Right lobe of liver (tissue), 6 donors: ENCODE data around the gene TBC1D1. TPM values are rescaled to one million over a fixed set of nuclear protein-coding genes. Genes with fewer than 3 reads are reported as not detected.

Experiments used
- ATAC-seq, 4 donors: fragments of 200-7000 bp; cut with Tn5 transposase; one replicate each; pipeline ENCODE4 v1.9.1; 2020; ENCODE audit warnings: mild to moderate bottlenecking in 4 of 4, moderate library complexity in 4 of 4
- DNase-seq, 3 donors: peaks; one replicate each; pipeline ENCODE4 v3.0.0-alpha.2; 2020
- H3K27ac ChIP-seq, 3 donors: fragments of 200-600 bp; one replicate each; pipeline ENCODE4 v1.8.0; 2022
- H3K27me3 ChIP-seq, 2 donors: fragments of 200-600 bp; one replicate each; pipeline ENCODE4 v1.8.0; 2022
- H3K36me3 ChIP-seq, 4 donors: fragments of 200-600 bp; sonication (generic) in 1 of 4; one replicate each; pipeline versions ENCODE4 v1.5.1 to v1.8.0; 2017 to 2022; ENCODE audit warnings: control low read depth in 1 of 4
- H3K4me1 ChIP-seq, 4 donors: fragments of 200-600 bp; sonication (generic) in 1 of 4; one replicate each; pipeline versions ENCODE4 v1.5.1 to v1.8.0; 2017 to 2022; ENCODE audit warnings: control low read depth in 1 of 4
- H3K4me3 ChIP-seq, 3 donors: fragments of 200-600 bp; one replicate each; pipeline ENCODE4 v1.8.0; 2022
- H3K9me3 ChIP-seq, 4 donors: fragments of 200-600 bp; sonication (generic) in 1 of 4; one replicate each; pipeline versions ENCODE4 v1.5.1 to v1.8.0; 2017 to 2022; ENCODE audit warnings: control low read depth in 1 of 4
- POLR2A ChIP-seq: fragments of 450-650 bp; IDR thresholded peaks from one replicate; pipeline ENCODE4 v1.6.1; 2017; ENCODE audit warnings: antibody characterized with exemption, mild to moderate bottlenecking
- WGBS: methylation state at CpG from one replicate; pipeline ENCODE4 v1.1.6; 2018; ENCODE audit warnings: low coverage, low lambda C conversion rate; ENCODE audit not compliant: insufficient coverage; ENCODE audit errors: missing lambda C conversion rate; 5-methylcytosine and 5-hydroxymethylcytosine counted together
- intact Hi-C, 2 donors: fragments of 100-400 bp; cut with DNase I; formaldehyde crosslinking; loops; one replicate each; pipeline versions ENCODE4 v1.11.2 to v1.14.1; 2022
- total RNA-seq, 6 experiments: library from RNA; depleted of rRNA in 2 of 6; stranded (reverse); fragments of >200 nt in 2 of 6; fragmentation: NEBNext Ultra II Directional in 3 of 6; extraction: Animal tissue kit (Norgen Biotek cat#: 25700) in 3 of 6; gene quantifications; one replicate each; pipeline versions ENCODE4 v1.1.0 to v1.2.4, GENCODE V29; 2016 to 2023
- TF ChIP-seq, protein P1 (sequence below), 4 donors: fragments of 200-600 bp in 3 of 4; fragments of 450-650 bp in 1 of 4; IDR thresholded peaks; one replicate each; pipeline versions ENCODE4 v1.5.1 to v1.8.0; 2016 to 2022; ENCODE audit warnings: antibody characterized with exemption in 4 of 4, mild to moderate bottlenecking in 2 of 4
- donor health status: DM: no; HTN: yes; CAD: no.
- donor health status: DM: no; HTN: no; CAD: no.
- donor health status: DM: no; HTN: no; CAD: no.
- donor health status: DM: no; HTN: yes; CAD: no.
- donor health status: DM: no; HTN: yes; CAD: no.

The TBC1D1 gene
- total RNA-seq, 6 experiments from 2014 or later: 21.2 to 67.5 (median 35.8) TPM

DNA sequence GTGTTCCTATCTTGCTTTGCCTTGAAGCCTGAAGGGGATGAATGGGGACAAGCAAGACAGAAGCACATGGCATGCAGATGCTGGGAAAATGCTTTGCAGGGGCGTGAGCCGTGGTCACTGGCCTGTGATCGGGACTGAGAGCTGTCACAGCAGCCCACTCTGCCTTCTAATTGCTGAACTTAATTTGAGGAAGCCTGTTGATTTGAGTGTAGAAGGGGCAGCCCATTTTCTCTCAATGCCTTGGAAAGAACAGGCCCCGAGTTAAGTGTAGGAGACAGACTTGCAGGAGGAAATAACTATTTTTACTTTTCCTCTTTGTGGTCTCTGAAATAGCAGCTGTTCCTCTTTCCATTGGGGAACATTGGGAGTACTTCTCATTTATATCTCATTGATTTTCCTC is 26.1 kb upstream of the TBC1D1 start:
- 46% methylated on average over 1 of the region's 4 CpGs for WGBS
- Histone ChIP-seq H3K27me3 (no peaks in the 10 kb centered on the region), H3K9me3 (no peaks in the 10 kb centered on the region), H3K4me1 (peaks cover 0 to 12% (median 2%) of the 10 kb centered on the region in 4 donors), H3K36me3 (no peaks in the 10 kb centered on the region), H3K4me3 (no peak overlapping the region), H3K27ac (no peak overlapping the region)
- no peak for TF ChIP-seq POLR2A
- TF ChIP-seq, protein P1, sequence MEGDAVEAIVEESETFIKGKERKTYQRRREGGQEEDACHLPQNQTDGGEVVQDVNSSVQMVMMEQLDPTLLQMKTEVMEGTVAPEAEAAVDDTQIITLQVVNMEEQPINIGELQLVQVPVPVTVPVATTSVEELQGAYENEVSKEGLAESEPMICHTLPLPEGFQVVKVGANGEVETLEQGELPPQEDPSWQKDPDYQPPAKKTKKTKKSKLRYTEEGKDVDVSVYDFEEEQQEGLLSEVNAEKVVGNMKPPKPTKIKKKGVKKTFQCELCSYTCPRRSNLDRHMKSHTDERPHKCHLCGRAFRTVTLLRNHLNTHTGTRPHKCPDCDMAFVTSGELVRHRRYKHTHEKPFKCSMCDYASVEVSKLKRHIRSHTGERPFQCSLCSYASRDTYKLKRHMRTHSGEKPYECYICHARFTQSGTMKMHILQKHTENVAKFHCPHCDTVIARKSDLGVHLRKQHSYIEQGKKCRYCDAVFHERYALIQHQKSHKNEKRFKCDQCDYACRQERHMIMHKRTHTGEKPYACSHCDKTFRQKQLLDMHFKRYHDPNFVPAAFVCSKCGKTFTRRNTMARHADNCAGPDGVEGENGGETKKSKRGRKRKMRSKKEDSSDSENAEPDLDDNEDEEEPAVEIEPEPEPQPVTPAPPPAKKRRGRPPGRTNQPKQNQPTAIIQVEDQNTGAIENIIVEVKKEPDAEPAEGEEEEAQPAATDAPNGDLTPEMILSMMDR (IDR thresholded peaks at IDR 0.05): no peak
- DNase-seq: no peak
- ATAC-seq: peak; percentile 16 to 52 (median 38)
- intact Hi-C loops: no loop called here

DNA sequence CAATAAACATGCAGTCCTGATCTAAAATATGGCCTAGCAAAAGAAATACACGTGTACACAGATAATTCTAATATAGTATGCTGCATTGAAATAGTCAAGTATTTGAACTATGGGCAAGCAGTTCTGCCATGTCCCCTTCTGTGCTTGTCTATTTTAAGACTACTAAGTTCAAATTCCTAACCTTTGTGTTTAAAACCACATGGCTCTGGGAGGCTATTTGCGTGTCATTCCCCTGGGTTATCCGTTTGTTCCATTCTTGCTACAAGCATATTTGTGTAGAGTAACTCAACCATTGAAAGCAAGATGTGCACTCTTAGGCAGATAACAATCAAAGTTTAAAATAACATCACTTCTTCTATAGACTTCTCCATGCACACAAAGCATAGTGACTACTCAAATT is 25.4 kb upstream of the TBC1D1 start:
- H3K9me3 ChIP-seq: no peaks in the 10 kb centered on the region
- peaks cover 0 to 12% (median 2%) of the 10 kb centered on the region in 4 donors for H3K4me1 ChIP-seq
- no peaks in the 10 kb centered on the region for H3K27me3 ChIP-seq
- WGBS: 57% methylated on average over 3 of the region's 3 CpGs
- no peak for DNase-seq
- ATAC-seq: peak in 3 of 4 donors; percentile 8 to 34 (median 23)
- peak overlapping the region in 1 of 3 donors; percentile 56 for H3K27ac ChIP-seq
- intact Hi-C loops: no loop called here
- H3K36me3 ChIP-seq: no peaks in the 10 kb centered on the region
- H3K4me3 ChIP-seq: no peak overlapping the region
- TF ChIP-seq, protein P1 (IDR thresholded peaks at IDR 0.05): no peak
- no peak for TF ChIP-seq POLR2A

DNA sequence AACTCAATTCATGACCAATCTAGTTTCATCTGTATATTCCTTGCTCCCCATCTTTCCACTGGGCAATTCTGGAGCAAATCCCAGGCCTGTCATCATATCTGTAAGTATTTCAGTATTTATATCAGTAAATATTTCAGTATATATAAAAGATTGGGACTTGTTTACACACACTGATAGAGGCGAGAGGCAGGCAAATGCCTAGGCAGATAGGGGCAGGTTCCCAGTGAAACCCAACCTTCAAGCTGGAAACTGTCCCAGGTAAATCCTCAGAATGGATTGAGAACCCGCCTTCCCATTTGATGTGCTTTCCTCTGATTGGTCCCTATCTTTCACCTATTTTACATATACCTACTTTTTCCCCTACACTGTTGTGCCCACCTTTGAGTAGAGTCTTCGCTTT is 23.8 kb upstream of the TBC1D1 start:
- peaks cover 0 to 12% (median 2%) of the 10 kb centered on the region in 4 donors for H3K4me1 ChIP-seq
- WGBS: 83% methylated on average over 3 of the region's 3 CpGs
- no peaks in the 10 kb centered on the region for H3K27me3 ChIP-seq
- no peaks in the 10 kb centered on the region for H3K36me3 ChIP-seq
- H3K9me3 ChIP-seq: no peaks in the 10 kb centered on the region
- TF ChIP-seq, protein P1 (IDR thresholded peaks at IDR 0.05): no peak
- TF ChIP-seq POLR2A: no peak
- no peak overlapping the region for H3K4me3 ChIP-seq
- ATAC-seq (no peak), DNase-seq (no peak)
- intact Hi-C loops: no loop called here
- no peak overlapping the region for H3K27ac ChIP-seq

DNA sequence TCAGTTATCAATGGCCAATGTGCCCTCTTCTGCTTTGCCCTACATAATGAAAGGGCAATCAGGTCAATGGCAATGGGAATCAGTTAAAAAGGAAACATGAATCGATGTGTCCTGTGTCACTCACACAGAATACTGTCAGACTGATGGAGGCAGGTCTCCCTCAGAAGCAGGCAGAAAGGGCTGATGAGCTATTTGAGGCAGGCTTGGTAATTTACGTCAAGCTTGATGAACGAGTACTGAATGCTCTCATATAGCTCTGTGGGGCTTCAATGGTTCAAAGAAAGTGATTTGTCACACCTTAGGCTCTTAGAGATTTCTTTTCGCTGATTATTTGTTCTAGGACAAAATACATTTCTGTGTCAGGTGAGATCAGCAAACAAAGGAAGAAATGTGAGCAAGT is 22.6 kb upstream of the TBC1D1 start:
- WGBS: 88% methylated on average over 4 of the region's 4 CpGs
- Histone ChIP-seq H3K9me3 (no peaks in the 10 kb centered on the region), H3K4me1 (peaks cover 0 to 16% (median 4%) of the 10 kb centered on the region in 4 donors), H3K27ac (no peak overlapping the region), H3K27me3 (no peaks in the 10 kb centered on the region), H3K4me3 (no peak overlapping the region), H3K36me3 (no peaks in the 10 kb centered on the region)
- intact Hi-C loops: no loop called here
- no peak for ATAC-seq
- TF ChIP-seq, protein P1 (IDR thresholded peaks at IDR 0.05): no peak
- no peak for TF ChIP-seq POLR2A
- no peak for DNase-seq
